SIG-M5 treated with dmso at 0.1 percent for 504 hours (cell line): Measurements from ENCODE around the gene GNG12.

Experiments used
- DNase-seq: peaks from one replicate; lab custom pipeline; 2025; ENCODE audit not compliant: unreplicated experiment; lab: John Stamatoyannopoulos, UW

The GNG12 gene

GRCh38 chr1:67755160-67755559, 78.1 kb downstream of the GNG12 start:
- no peak for DNase-seq

GRCh38 chr1:67754526-67754920, 78.7 kb downstream of the GNG12 start:
- no peak for DNase-seq

- no peak for DNase-seq
These were observed 79.3 kb downstream of the GNG12 start for GRCh38 chr1:67753776-67754525.

GRCh38 chr1:67752306-67752705, 81.0 kb downstream of the GNG12 start:
- no peak for DNase-seq

- no peak for DNase-seq
These were observed 82.6 kb downstream of the GNG12 start for GRCh38 chr1:67750691-67751054.

GRCh38 chr1:67749844-67750690, 83.2 kb downstream of the GNG12 start:
- no peak for DNase-seq

- no peak for DNase-seq
These were observed 83.9 kb downstream of the GNG12 start for GRCh38 chr1:67749263-67749843.

- DNase-seq = no peak
These were observed 84.6 kb downstream of the GNG12 start for GRCh38 chr1:67748630-67749029.

GRCh38 chr1:67747671-67748546, 85.4 kb downstream of the GNG12 start:
- no peak for DNase-seq

- no peak for DNase-seq
These were observed 87.2 kb downstream of the GNG12 start for GRCh38 chr1:67745875-67746698.

GRCh38 chr1:67743072-67743725, 90.1 kb downstream of the GNG12 start:
- no peak for DNase-seq

- DNase-seq = no peak
These were observed 91.5 kb downstream of the GNG12 start for GRCh38 chr1:67741736-67742135.

GRCh38 chr1:67741121-67741520, 92.1 kb downstream of the GNG12 start:
- DNase-seq = no peak

GRCh38 chr1:67740543-67740942, 92.7 kb downstream of the GNG12 start:
- no peak for DNase-seq

- DNase-seq = no peak
These were observed 93.9 kb downstream of the GNG12 start for GRCh38 chr1:67739361-67739760.

- no peak for DNase-seq
These were observed 94.9 kb downstream of the GNG12 start for GRCh38 chr1:67738401-67738800.

- DNase-seq = no peak
These were observed 95.4 kb downstream of the GNG12 start for GRCh38 chr1:67737875-67738274.

- no peak for DNase-seq
These were observed 96.5 kb downstream of the GNG12 start for GRCh38 chr1:67736750-67737149.

- DNase-seq = no peak
These were observed 97.2 kb downstream of the GNG12 start for GRCh38 chr1:67735806-67736627.
